ENCODE measurements around the gene GUCY1B1.

GRCh38 chr4:155794589-155795236 is 35.9 kb downstream of the GUCY1B1 start:
- TF ChIP-seq CTCF (optimal IDR thresholded peaks at IDR 0.05 in 1 of 3, IDR thresholded peaks at IDR 0.05 in 1 of 3, conservative IDR thresholded peaks at IDR 0.05 in 1 of 3; ENCODE audit: extremely low read depth in 1 of 3, insufficient read depth in 2 of 3, low read length in 3 of 3) (no peak), EZH2 (IDR thresholded peaks at IDR 0.05; ENCODE audit: low read length) (no peak)
